Kidney capillary endothelial cell (primary cell): ENCODE results near the gene DCP1A.
"Not testable (repeated sequence)": the region's sequence is repeated elsewhere in the genome, so short reads cannot be mapped to it uniquely, and the experiment has no call there.

Source experiments
- DNase-seq: peaks from one replicate; pipeline ENCODE4 v3.0.0-alpha.2; 2018; ENCODE audit warnings: low spot score

DCP1A gene

GRCh38 chr3:53264718-53265117 lies 82.6 kb downstream of the DCP1A start:
- no peak for DNase-seq

- DNase-seq, result no peak
Measured at GRCh38 chr3:53263907-53264306, 83.4 kb downstream of the DCP1A start.

GRCh38 chr3:53261712-53262111 lies 85.6 kb downstream of the DCP1A start:
- DNase-seq, result no peak

DNA sequence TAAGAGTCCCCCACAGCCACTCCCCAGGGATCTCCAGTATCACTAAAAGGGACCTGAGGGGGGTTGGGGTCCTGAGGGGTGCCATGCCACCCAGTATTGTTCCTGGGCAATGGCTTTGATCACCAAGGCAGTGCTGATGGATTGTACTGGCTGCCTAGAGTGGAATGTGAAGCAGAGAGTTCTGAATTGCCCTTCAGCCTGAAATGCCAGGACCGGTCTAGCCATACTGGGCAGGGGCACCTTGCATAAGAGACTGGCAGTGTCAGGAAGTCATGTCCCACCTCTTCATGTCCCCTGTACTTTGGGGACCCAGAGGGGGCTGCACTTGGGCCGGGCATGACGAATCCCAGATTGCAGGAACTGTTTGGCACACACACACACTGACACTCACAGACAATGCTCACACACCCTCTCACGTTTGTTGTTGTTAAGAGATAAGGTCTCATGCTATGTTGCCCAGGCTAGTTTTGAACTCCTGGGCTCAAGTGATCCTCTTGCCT lies 87.0 kb downstream of the DCP1A start:
- no peak for DNase-seq

GRCh38 chr3:53259427-53260259 lies 87.7 kb downstream of the DCP1A start:
- DNase-seq, result no peak

- DNase-seq, result no peak
Measured at GRCh38 chr3:53258600-53259426, 88.5 kb downstream of the DCP1A start.

DNA sequence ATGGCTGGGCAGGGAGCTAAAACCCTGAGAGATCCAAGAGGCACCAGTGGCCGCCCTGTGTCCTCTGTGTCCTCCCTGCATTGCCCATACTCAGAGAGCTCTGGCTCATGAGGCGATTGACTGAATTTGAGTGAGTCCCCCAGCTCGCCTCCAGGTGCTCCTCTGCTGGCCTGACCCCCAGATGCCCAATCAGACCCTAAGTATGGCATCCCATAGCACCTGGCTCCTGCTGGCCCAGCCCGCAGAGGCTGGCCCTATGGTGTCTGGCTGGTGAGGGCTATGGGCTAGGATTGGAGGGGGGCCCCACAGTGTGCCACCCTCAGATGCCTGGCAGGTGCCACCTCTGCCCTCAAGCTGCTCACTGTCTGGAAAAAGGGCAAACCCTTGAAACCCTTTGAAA lies 89.9 kb downstream of the DCP1A start:
- no peak for DNase-seq

DNA sequence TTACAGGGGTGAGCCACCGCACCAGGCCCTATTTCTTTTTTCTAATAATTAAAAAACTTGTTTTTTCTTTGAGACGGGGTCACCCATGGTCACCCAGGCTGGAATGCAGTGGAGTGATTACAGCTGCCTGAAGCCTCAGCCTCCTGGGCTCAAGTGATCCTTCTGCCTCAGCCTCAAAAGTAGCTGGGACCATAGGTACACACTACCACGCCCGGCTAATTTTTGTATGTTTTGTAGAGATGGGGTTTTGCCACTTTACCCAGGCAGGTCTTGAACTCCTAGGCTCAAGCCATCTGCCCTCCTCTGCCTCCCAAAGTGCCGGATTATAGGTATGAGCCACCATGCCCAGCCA lies 90.7 kb downstream of the DCP1A start:
- DNase-seq, result no peak

DNA sequence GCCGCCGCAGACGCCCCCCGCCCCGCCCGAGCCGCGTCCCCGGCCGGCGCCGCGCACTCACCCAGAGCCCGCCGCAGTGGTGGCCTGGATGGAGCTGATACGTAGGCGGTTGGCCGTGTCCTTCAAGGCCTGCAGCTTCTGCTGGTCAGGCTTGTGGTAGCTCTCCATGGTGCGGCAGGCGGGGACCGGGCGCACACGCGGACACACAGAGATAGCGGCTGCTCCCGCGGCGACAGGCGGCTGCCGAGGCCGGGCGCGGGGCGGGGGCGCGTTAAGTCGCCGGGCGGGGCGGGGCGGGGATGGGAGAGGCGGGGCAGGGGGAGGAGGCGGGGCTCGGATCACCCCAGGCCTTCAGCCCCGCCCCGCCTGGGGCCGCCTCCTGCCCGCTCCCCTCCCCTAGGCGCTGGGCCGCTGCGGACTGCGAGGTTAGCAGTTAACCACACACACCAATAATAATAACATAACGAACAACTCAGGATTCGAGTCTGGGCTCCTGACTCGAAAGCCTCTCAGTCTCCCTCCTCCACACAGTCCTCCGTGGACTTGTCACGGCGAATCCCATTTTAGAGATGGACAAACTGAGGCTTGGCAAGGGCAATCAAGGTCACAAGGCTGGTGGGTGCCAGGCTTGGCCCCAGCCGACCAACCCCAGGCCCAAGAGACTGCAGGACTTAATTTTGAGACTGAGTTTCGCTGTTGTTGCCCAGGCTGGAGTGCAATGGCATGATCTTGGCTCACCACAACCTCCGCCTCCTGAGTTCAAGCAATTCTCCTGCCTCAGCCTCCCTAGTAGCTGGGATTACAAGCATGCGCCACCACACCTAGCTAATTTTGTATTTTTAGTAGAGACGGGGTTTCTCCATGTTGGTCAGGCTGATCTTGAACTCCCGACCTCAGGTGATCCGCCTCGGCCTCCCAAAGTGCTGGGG lies 91.3 kb downstream of the DCP1A start, which contains the start of gene TKT:
TKT (minus strand) TSS at position 248 of the 929 bp plus-strand sequence; CDS start at position 168, 80 bp downstream.
- DNase-seq, result peak; percentile 81

DNA sequence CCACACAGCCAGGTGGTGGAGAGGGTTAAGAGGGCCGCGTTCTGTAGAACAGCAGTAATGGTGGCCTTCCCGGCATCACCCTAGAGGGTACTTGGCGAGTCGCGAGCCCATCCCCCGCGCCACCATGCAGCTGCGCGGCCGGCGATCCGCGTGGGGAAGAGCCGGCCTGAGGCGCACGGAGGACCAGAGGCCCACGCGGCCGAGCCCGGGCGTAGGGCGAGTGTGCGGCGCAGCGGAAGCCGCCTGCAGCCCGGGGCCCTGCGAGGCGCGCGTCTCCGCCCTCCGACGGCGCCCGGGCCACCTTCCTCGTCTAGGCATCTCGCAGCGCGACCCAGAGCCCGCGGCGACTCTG lies 91.9 kb downstream of the DCP1A start:
- no peak for DNase-seq

DNA sequence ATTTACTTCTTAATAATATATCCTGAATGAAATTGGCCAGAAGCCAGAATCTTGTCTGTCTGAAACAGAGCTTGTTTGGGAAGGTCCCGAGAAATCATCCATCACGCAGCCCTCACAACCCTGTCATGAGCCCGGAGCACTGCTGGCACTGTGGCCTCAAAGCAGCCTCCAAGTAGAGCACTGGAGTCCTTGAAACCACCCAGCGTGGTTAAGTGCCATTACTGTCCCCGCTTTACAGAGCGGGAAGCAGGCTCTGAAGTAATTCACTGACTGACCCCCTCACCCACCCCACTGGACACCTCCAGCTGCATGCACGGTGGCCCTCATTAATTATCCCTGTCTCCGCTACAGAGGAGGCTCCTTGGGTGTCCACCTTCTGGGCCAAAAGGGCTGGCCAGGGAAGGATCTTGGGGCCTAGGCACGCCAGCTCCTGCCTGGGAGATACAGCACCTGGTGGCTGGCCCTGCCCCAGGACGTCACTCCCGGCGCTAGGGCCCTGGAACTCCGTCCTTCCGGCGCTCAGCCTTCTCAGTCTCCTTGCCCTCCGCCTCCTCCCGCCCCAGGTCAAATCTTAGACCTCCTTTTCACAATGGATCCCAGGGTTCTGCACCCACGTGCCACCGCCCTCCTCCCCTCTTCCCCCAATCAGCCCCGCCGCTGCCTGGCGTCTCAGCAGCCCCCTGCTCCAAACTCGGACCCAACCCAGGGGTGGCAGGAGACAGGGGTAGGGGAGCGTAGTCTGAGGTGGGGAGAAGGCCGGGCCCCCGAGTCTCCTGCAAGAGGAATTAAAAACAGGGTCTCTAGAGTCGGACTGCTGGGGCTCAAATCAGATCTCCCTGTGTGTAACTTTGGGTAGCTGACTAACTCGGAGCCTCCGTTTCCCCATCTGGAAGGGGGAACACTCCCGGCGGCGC lies 92.6 kb downstream of the DCP1A start:
- DNase-seq, result peak; percentile 53

DNA sequence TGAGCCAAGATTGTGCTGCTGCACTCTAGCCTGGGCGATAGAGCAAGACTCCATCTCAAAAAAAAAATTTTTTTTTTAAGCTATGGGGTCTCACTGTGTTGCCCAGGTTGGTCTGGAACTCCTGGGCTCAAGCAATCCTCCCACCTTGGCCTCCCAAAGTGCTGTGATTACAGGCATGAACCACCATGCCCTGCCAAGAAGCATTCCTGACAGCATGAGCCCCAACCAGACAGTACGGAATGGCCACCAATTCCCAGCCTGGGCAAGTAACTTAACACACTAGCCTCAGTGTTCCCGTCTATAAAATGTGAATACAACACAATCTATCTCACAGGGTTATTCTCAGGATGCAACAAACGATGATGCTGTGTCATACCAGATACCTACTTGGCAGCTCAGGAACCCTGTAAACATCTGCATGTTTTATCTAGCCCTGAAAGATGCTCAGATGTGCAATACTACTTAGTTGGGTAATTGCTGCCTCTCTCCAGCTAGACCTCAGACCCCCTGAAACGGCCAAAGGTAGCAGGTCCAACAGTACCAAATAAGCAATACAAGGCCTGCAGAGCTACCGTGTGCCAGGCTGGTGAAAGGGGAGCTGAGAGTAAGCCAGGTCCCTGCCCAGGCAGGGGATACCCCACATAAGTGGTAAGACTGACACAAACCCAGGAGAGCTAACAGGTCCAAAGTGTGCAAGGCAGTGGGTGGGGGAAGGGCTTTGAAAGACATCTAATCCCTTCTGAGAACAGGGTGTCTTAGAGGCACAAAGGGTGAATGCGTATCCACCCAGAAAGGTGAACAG lies 93.4 kb downstream of the DCP1A start:
- DNase-seq, result no peak

GRCh38 chr3:53252947-53253322 lies 94.4 kb downstream of the DCP1A start:
- DNase-seq, result not testable (repeated sequence)

GRCh38 chr3:53252096-53252946 lies 95.0 kb downstream of the DCP1A start:
- DNase-seq, result no peak

DNA sequence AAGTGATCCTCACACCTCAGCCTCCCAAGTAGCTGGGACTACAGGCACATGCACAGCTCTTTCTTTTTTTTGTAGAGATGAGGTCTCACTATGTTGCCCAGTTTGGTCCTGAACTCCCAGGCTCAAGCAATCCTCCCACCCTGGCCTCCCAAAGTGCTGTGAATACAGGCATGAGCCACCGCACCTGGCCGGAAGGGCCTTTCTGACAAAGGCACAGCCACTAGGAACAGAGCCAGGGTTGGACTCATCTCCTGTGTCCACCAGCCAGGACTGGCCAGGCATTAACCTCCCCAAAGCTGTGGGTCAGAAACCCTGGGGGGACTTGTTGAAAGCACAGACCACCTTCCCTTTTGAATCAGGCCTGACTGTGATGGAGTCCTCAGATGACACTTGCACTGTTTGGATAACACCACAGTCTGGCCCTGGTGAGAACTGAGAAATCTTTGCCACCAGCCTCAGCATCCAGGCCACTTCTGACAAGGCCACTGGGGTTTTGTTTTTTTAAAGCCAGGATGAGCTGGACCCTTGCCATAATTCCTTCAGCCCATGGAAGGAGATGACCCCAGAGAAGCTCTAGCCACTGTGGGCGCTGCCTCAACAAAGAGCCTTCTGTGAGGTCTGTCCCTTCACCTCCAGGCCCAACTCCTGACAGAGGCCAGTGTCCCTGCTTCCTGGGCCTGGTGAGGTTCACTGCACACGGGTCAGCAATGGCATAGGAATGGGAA lies 96.3 kb downstream of the DCP1A start:
- no peak for DNase-seq

- no peak for DNase-seq
Measured at GRCh38 chr3:53250453-53250852, 96.9 kb downstream of the DCP1A start.

GRCh38 chr3:53248161-53248560 lies 99.2 kb downstream of the DCP1A start:
- no peak for DNase-seq

GRCh38 chr3:53247619-53248018 lies 99.7 kb downstream of the DCP1A start:
- no peak for DNase-seq
